ENCODE measurements around the gene ACTN2. TPM values are rescaled to one million over a fixed set of nuclear protein-coding genes. Genes with fewer than 3 reads are reported as not detected.
A peak's percentile ranks its signal among the peaks of the same experiment; 100 is the strongest.

ACTN2 gene
- total RNA-seq, 1 donor from 2014 or later = not detected

DNA sequence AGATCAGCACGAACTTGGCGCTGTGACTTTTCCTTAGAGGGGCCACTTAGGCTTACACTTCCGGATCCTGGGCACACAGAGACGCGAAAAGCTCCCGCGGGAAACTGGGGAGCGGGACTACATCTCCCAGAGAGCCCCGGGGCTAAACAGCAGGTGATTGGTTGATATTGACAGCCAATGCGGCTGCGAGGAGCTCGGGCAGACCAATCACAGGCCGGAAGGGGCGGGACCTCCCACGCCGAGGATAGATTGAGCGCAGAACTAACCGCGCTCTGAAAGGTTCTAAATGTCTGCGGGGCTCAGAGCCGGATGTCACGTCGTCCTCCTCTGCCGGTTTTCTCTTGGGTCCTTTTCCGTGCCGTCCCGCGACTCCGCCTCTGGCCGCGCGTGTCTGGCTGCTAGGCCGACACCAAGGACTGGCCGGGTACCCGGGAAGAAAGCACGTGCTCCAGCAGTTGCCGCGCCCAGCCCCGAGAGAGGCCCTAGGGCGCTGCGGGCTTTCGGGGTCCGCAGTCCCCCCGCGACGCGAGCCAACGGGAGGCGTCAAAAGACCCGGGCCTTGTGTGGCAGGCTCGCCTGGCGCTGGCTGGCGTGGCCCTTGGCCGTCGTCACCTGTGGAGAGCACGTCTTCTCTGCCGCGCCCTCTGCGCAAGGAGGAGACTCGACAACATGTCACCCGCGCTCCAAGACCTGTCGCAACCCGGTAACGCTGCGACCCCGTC lies 108.9 kb downstream of the ACTN2 start, which contains the start of gene MTR:
Gene MTR (plus strand): TSS at position 258 of the 722 bp plus-strand sequence. CDS start 412 bp downstream, at position 670.
- CTCF ChIA-PET = interaction anchor here (0.9 to 1.5 kb wide), 2 partner anchors 36 to 191 kb away, joined by 4 to 5 read pairs; partner anchors contain the start of gene HEATR1
- H3K27me3 Mint-ChIP-seq = peaks cover 2% of the 10 kb centered on the region
- POLR2A ChIA-PET = interaction anchor here (0.9 to 1.6 kb wide), 4 partner anchors 9 to 820 kb away, joined by 3 to 7 read pairs (median 3); partner anchors contain the start of gene HEATR1
- peaks cover 41% of the 10 kb centered on the region for H3K4me1 Mint-ChIP-seq
- TF ChIP-seq, protein P1, sequence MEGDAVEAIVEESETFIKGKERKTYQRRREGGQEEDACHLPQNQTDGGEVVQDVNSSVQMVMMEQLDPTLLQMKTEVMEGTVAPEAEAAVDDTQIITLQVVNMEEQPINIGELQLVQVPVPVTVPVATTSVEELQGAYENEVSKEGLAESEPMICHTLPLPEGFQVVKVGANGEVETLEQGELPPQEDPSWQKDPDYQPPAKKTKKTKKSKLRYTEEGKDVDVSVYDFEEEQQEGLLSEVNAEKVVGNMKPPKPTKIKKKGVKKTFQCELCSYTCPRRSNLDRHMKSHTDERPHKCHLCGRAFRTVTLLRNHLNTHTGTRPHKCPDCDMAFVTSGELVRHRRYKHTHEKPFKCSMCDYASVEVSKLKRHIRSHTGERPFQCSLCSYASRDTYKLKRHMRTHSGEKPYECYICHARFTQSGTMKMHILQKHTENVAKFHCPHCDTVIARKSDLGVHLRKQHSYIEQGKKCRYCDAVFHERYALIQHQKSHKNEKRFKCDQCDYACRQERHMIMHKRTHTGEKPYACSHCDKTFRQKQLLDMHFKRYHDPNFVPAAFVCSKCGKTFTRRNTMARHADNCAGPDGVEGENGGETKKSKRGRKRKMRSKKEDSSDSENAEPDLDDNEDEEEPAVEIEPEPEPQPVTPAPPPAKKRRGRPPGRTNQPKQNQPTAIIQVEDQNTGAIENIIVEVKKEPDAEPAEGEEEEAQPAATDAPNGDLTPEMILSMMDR (IDR thresholded peaks at IDR 0.05) = no peak
- intact Hi-C loops (cut with micrococcal nuclease) = loop anchor here (1.0 to 10.0 kb wide), 6 partner anchors 191 to 1290 kb away; partner anchors contain the start of genes B3GALNT2, GPR137B and HEATR1
- H3K9me3 Mint-ChIP-seq = no peaks in the 10 kb centered on the region
- ATAC-seq (ENCODE audit: low read depth) (peak; percentile 94), DNase-seq (peak; percentile 91)
- H3K4me3 Mint-ChIP-seq = peak within 1 kb of the TSS; percentile 97
- peak within 1 kb of the TSS; percentile 98 for H3K27ac Mint-ChIP-seq
- H3K36me3 Mint-ChIP-seq (ENCODE audit: low read depth) = peaks cover 15% of the 10 kb centered on the region

DNA sequence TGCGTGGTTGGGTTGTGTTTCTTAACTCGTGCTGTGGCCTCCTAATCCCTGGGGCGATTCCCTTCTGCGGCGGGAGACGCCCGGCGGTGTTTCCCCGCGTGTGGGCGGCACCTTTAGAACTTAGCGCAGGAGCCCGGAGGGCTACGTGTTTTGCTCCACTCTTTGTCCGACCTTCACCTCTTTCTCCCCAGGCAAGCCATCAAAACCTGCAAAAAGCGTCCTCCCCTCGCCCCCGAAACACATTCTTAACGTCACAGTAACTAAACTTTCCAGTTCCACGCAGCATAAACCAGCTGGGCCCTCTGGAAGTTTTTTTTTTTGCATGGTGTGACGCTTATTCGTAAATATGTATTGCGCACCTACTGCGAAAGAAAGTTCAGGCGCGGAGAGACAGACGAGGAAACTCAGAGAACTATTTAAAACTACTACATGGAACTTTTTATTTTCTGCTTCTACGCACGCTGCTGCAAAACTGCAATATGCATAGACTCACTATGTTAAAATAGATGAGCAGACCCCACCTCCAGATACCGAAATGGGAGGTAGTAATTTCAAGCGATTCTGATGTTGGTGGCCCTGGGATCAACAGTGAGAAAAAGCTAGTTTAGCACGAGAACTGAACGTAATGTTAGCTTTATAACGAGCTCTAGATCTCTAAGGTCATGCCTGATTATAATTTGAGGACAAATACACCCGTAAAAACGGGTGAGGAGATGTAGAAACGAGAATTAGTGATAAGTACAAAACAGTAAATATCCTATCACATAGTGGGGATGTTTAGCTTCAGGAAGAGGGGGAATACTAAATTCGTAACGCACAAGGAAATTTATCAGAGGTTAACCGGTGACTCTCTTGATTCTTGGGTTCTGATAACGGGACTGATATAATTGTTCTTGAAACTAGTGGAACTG lies 109.7 kb downstream of the ACTN2 start:
- POLR2A ChIA-PET = interaction anchor here (0.8 kb wide), 1 partner anchor 16 kb away, joined by 3 read pairs; no protein-coding TSS in a partner anchor
- peak overlapping the region; percentile 97 for H3K4me3 Mint-ChIP-seq
- TF ChIP-seq, protein P1 (IDR thresholded peaks at IDR 0.05) = no peak
- intact Hi-C loops (cut with micrococcal nuclease) = loop anchor here (1.0 to 10.0 kb wide), 6 partner anchors 192 to 1291 kb away; partner anchors contain the start of genes B3GALNT2, GPR137B and HEATR1
- peak overlapping the region; percentile 98 for H3K27ac Mint-ChIP-seq
- CTCF ChIA-PET = no interaction called here
- DNase-seq (no peak), ATAC-seq (ENCODE audit: low read depth) (no peak)
- H3K4me1 Mint-ChIP-seq = peaks cover 47% of the 10 kb centered on the region
- peaks cover 2% of the 10 kb centered on the region for H3K27me3 Mint-ChIP-seq
- H3K9me3 Mint-ChIP-seq = no peaks in the 10 kb centered on the region
- H3K36me3 Mint-ChIP-seq (ENCODE audit: low read depth) = peaks cover 15% of the 10 kb centered on the region

DNA sequence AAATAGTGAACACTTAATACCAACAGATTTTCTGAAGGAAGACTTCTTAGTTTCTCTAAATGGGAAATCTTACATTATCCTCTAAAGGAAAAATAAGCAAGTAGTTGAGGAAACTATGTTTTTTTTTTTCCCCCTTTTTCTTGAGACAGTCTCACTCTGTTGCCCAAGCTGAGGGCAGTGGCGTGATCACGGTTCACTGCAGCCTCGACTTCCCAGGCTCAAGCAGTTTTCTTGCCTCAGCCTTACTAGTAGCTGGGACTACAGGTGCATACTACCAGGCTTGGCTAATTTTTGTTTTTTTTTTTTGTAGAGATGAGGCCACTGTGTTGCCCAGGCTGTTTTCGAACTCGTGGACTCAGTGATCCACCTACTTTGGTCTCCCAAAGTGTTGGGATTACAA lies 112.7 kb downstream of the ACTN2 start:
- no peak overlapping the region for H3K4me3 Mint-ChIP-seq
- ATAC-seq (ENCODE audit: low read depth) = no peak
- peaks cover 62% of the 10 kb centered on the region for H3K4me1 Mint-ChIP-seq
- H3K27ac Mint-ChIP-seq = no peak overlapping the region
- H3K9me3 Mint-ChIP-seq = no peaks in the 10 kb centered on the region
- intact Hi-C loops (cut with micrococcal nuclease) = loop anchor here (10.0 kb wide), 1 partner anchor 1294 kb away; the partner anchor contains the start of gene B3GALNT2
- no peaks in the 10 kb centered on the region for H3K27me3 Mint-ChIP-seq
- TF ChIP-seq, protein P1 (IDR thresholded peaks at IDR 0.05) = no peak
- ChIA-PET CTCF (no interaction called here), POLR2A (no interaction called here)
- DNase-seq = no peak
- peaks cover 27% of the 10 kb centered on the region for H3K36me3 Mint-ChIP-seq (ENCODE audit: low read depth)

DNA sequence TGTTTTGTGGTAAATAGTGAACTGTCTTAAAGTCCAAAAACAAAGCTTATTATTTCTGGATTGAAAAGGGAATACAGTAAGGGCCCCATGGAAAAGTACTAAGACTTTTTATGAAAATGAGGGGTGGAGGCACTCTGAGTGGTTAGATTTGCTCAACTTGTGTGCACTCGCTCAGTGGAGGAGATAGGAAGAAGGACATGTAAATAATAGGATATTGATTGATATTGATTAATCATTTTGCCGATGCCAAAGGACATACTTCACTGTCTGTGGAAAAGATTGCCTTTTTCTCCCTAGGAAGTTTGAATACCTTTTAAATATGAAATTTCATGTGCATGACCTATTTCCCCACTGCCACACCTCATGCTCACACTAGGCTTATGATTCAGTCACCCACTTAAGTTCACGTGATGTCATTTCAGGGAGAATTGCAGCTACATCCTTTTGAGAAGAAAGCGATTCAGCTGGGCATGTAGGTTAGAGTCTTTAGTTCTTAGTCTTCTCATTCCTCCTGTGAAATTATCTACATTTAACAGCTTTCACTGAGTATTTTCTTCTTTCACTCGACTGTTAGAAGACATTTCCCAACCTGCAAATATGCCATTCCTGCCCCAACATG lies 113.8 kb downstream of the ACTN2 start:
- ATAC-seq (ENCODE audit: low read depth) = no peak

More for the DNA sequence above, 113.8 kb downstream of the ACTN2 start:
- H3K27ac Mint-ChIP-seq = no peak overlapping the region
- TF ChIP-seq, protein P1 (IDR thresholded peaks at IDR 0.05) = no peak
- CTCF ChIA-PET = interaction anchor here (1.1 kb wide), 1 partner anchor 41 kb away, joined by 3 read pairs; no protein-coding TSS in a partner anchor
- DNase-seq = no peak
- H3K27me3 Mint-ChIP-seq = no peaks in the 10 kb centered on the region
- intact Hi-C loops (cut with micrococcal nuclease) = no loop called here
- H3K4me3 Mint-ChIP-seq = no peak overlapping the region
- no peaks in the 10 kb centered on the region for H3K9me3 Mint-ChIP-seq
- H3K36me3 Mint-ChIP-seq (ENCODE audit: low read depth) = peaks cover 29% of the 10 kb centered on the region
- POLR2A ChIA-PET = interaction anchor here (0.5 kb wide), 1 partner anchor 23 kb away, joined by 6 read pairs; no protein-coding TSS in a partner anchor
- H3K4me1 Mint-ChIP-seq = peaks cover 54% of the 10 kb centered on the region

All from activated B cell treated with CpG ODN at 0.5 μM for 24 hours (primary cell).